HG02943 (cell line): ENCODE data around the gene NGRN.

Source experiments
- ATAC-seq: cut with Tn5 transposase; IDR thresholded peaks from one replicate; pipeline ENCODE4 v1.9.1; 2021; ENCODE audit warnings: mild to moderate bottlenecking, low read depth, moderate library complexity; ENCODE audit not compliant: unreplicated experiment

The NGRN gene

DNA sequence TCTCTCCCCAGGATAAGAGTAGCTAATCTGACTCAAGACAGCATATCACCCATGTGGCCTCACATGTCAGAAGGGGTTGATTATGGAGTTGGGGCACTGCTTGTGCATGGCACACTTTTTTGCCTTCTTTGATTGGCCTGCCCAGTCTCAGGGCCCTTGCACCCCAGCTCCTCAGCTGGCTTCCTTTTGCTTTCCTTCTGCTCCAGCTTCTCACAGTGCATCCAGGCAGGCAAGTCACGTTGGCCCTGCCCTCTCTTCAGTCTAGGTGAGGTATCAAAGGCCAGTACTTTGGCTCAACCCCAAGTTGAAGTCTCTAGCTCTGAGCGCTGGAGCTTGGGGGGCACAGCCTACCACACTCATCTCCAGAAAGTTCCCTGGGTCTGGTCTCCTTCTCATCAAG lies 42.2 kb downstream of the NGRN start:
- no peak for ATAC-seq

- no peak for ATAC-seq
Measured at GRCh38 chr15:90309020-90309419, 43.5 kb downstream of the NGRN start.

- ATAC-seq = no peak
Measured at GRCh38 chr15:90315278-90315982, 50.0 kb downstream of the NGRN start.

- ATAC-seq = no peak
Measured at GRCh38 chr15:90316139-90316538, 50.7 kb downstream of the NGRN start.

DNA sequence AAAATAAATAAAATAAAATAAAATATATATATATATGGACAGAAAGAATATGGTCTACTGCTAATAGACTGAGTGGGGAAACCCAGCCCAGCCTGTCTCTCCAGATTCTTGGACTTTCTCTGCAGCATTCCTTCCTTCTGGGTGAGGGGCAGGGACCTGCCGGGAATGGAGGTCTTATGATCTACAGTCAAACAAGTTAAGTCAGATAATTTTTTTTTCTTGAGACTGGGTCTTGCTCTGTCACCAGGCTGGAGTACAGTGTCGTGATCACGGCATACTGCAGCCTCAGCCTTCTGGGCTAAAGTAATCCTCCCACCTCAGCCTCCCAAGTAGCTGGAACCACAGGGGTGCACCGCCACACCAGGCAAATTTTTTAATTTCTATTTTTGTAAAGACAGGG lies 53.1 kb downstream of the NGRN start:
- no peak for ATAC-seq

GRCh38 chr15:90320062-90320884 lies 54.8 kb downstream of the NGRN start:
- no peak for ATAC-seq

GRCh38 chr15:90320885-90321278 lies 55.4 kb downstream of the NGRN start:
- ATAC-seq = no peak
